ENCODE data around the gene GMDS.
A peak's percentile ranks its signal among the peaks of the same experiment; 100 is the strongest.

The GMDS gene

DNA sequence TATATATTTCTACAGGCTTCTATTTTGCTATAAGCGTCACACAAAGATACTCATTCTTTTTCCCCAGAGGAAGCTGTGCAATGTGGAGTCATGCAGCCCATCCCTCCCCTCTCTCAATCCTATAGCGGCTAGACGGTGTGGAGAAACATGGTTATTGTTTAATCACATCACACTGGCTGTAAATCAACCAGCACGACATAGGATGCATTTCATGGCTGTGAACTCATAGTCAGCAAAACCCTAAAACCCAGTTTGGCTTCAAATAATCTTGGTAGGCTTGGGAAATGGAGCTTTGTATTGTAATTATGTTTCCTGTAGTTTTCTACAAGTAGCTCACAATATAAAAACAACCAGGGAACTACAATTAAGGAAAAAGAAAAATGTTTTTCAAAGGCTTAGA is 618.9 kb downstream of the GMDS start:
- H3K9me3 ChIP-seq: no peaks in the 10 kb centered on the region
- TF ChIP-seq, protein P1, sequence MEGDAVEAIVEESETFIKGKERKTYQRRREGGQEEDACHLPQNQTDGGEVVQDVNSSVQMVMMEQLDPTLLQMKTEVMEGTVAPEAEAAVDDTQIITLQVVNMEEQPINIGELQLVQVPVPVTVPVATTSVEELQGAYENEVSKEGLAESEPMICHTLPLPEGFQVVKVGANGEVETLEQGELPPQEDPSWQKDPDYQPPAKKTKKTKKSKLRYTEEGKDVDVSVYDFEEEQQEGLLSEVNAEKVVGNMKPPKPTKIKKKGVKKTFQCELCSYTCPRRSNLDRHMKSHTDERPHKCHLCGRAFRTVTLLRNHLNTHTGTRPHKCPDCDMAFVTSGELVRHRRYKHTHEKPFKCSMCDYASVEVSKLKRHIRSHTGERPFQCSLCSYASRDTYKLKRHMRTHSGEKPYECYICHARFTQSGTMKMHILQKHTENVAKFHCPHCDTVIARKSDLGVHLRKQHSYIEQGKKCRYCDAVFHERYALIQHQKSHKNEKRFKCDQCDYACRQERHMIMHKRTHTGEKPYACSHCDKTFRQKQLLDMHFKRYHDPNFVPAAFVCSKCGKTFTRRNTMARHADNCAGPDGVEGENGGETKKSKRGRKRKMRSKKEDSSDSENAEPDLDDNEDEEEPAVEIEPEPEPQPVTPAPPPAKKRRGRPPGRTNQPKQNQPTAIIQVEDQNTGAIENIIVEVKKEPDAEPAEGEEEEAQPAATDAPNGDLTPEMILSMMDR (IDR thresholded peaks at IDR 0.05; ENCODE audit: low read depth, low read length): no peak
- H3K36me3 ChIP-seq: no peaks in the 10 kb centered on the region
- peaks cover 14% of the 10 kb centered on the region for H3K27me3 ChIP-seq
- peaks cover 13% of the 10 kb centered on the region for H3K4me1 ChIP-seq
- DNase-seq: no peak
- no peak overlapping the region for H3K4me3 ChIP-seq (ENCODE audit: low read depth, low read length)

DNA sequence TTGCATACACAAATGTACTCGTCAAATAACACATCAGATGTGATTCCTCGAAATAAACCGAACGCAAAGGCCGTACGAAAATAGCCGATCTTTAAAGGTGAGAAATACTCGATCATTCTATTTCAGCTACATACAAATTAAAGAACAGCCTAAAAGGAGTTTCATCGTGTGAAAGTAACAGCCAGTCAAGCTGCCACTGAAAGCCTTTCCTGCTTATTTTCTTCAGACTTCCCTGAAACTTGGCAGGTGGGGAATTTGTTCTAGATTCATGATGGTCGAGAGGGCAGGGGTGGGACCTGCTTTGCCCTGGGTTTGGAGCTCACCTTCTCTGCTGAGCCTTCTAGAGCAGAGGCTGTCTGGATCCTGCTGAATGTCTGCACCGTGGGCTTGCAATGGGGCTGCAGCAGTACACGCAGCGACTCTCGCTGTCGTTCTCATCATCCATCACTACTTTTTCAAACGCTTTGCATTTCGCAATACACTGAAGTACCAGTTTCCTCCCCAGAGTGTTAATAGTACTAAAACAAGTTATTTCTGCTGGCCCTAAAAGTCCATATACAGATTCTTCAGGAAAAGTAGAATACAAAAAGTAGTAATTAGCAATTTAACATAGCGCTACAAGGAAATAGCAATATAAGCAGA is 619.5 kb downstream of the GMDS start:
- H3K27me3 ChIP-seq: peaks cover 14% of the 10 kb centered on the region

GRCh38 chr6:1624851-1625781 is 620.3 kb downstream of the GMDS start:
- Histone ChIP-seq H3K9me3 (no peaks in the 10 kb centered on the region), H3K4me1 (peaks cover 13% of the 10 kb centered on the region), H3K4me3 (ENCODE audit: low read depth, low read length) (peak overlapping the region; percentile 69), H3K27me3 (peaks cover 14% of the 10 kb centered on the region), H3K36me3 (no peaks in the 10 kb centered on the region)
- peak; percentile 51 for DNase-seq
- TF ChIP-seq, protein P1 (IDR thresholded peaks at IDR 0.05; ENCODE audit: low read depth, low read length): no peak

More for the DNA sequence above, 619.5 kb downstream of the GMDS start:
- H3K9me3 ChIP-seq: no peaks in the 10 kb centered on the region
- peaks cover 13% of the 10 kb centered on the region for H3K4me1 ChIP-seq
- no peaks in the 10 kb centered on the region for H3K36me3 ChIP-seq
- no peak overlapping the region for H3K4me3 ChIP-seq (ENCODE audit: low read depth, low read length)
- no peak for DNase-seq
- TF ChIP-seq, protein P1 (IDR thresholded peaks at IDR 0.05; ENCODE audit: low read depth, low read length): no peak

DNA sequence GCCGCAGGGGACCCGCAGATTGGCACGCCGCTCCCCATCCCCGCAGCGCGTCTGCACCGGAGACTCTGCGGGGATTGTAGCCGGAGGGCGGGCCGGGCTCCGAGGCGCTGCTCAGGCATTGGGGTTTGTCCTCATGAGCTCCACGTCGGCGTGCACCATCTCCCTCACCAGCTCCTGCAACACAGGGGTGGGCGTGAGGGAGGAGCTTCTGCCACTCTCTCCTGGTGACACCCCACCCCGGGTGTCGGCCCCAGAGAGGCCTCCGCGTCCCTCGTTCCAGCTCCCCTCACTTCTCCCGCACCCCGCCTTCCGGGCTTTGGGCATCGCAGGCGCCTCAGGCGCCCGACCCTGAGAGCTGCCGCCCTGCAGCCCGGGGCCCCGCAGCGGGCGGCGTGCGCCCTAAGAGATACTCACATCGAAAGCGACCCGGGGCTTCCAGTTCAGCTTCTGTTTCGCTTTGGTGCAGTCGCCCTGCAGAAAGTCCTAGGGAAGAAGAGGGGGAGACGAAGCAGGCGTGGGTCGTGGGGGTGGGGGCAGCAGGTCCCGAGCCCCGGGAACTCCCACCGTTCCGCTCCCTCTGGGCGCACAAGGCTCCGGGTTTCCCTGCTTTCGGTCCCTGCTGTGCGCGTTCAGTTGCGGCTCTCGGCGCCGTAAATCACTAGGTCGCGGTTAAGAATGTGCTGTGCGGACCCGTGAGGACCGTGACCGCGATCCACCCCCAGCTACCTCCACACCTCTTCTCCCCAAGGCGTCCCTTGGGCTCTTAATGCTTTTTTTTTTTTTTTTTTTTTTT is 621.2 kb downstream of the GMDS start:
- Histone ChIP-seq H3K4me3 (ENCODE audit: low read depth, low read length) (peak overlapping the region; percentile 69), H3K27me3 (peaks cover 14% of the 10 kb centered on the region), H3K9me3 (no peaks in the 10 kb centered on the region), H3K4me1 (peaks cover 13% of the 10 kb centered on the region), H3K36me3 (no peaks in the 10 kb centered on the region)
- TF ChIP-seq, protein P1 (IDR thresholded peaks at IDR 0.05; ENCODE audit: low read depth, low read length): no peak
- DNase-seq: no peak

GRCh38 chr6:1623769-1624057 is 621.7 kb downstream of the GMDS start:
- no peaks in the 10 kb centered on the region for H3K36me3 ChIP-seq

More at GRCh38 chr6:1623769-1624057, 621.7 kb downstream of the GMDS start:
- Histone ChIP-seq H3K4me1 (peaks cover 13% of the 10 kb centered on the region), H3K27me3 (peaks cover 14% of the 10 kb centered on the region), H3K9me3 (no peaks in the 10 kb centered on the region), H3K4me3 (ENCODE audit: low read depth, low read length) (no peak overlapping the region)
- DNase-seq: no peak
- TF ChIP-seq, protein P1 (IDR thresholded peaks at IDR 0.05; ENCODE audit: low read depth, low read length): no peak
